Measurements from ENCODE around the gene TENM3.

Gene TENM3

GRCh38 chr4:182756161-182756690 is 513.0 kb downstream of the TENM3 start:
- H3K4me3 ChIP-seq (ENCODE audit: low read depth, low read length): no peak overlapping the region
- no peak for TF ChIP-seq CTCF (IDR thresholded peaks at IDR 0.05; ENCODE audit: low read depth, low read length)

- no peak overlapping the region for H3K4me3 ChIP-seq (ENCODE audit: low read depth, low read length)
- no peak for TF ChIP-seq CTCF (IDR thresholded peaks at IDR 0.05; ENCODE audit: low read depth, low read length)
Observed at GRCh38 chr4:182758273-182758672, 515.1 kb downstream of the TENM3 start.

GRCh38 chr4:182760551-182761043 is 517.4 kb downstream of the TENM3 start:
- no peak for TF ChIP-seq CTCF (IDR thresholded peaks at IDR 0.05; ENCODE audit: low read depth, low read length)

GRCh38 chr4:182764137-182764536 is 520.9 kb downstream of the TENM3 start:
- H3K4me3 ChIP-seq (ENCODE audit: low read depth, low read length): no peak overlapping the region
- no peak for TF ChIP-seq CTCF (IDR thresholded peaks at IDR 0.05; ENCODE audit: low read depth, low read length)

More at GRCh38 chr4:182760551-182761043, 517.4 kb downstream of the TENM3 start:
- H3K4me3 ChIP-seq (ENCODE audit: low read depth, low read length): no peak overlapping the region

- no peak for TF ChIP-seq CTCF (IDR thresholded peaks at IDR 0.05; ENCODE audit: low read depth, low read length)
- H3K4me3 ChIP-seq (ENCODE audit: low read depth, low read length): no peak overlapping the region
Observed at GRCh38 chr4:182764642-182765041, 521.4 kb downstream of the TENM3 start.

GRCh38 chr4:182765987-182766856 is 523.0 kb downstream of the TENM3 start:
- no peak overlapping the region for H3K4me3 ChIP-seq (ENCODE audit: low read depth, low read length)
- TF ChIP-seq CTCF (IDR thresholded peaks at IDR 0.05; ENCODE audit: low read depth, low read length): no peak

- H3K4me3 ChIP-seq (ENCODE audit: low read depth, low read length): no peak overlapping the region
- no peak for TF ChIP-seq CTCF (IDR thresholded peaks at IDR 0.05; ENCODE audit: low read depth, low read length)
Observed at GRCh38 chr4:182766857-182767250, 523.7 kb downstream of the TENM3 start.
